GM18858 (cell line): ENCODE data around the gene MTSS2.

ENCODE experiments used
- ATAC-seq: cut with Tn5 transposase; IDR thresholded peaks from one replicate; pipeline ENCODE4 v1.9.1; 2021; ENCODE audit not compliant: unreplicated experiment

The MTSS2 gene

GRCh38 chr16:70685938-70686375 lies at the start of gene MTSS2:
TSS of gene MTSS2 (minus strand) at chr16:70686053. CDS start at chr16:70685791, 262 bp downstream.
- ATAC-seq, result no peak

- ATAC-seq, result no peak
Measured at GRCh38 chr16:70735141-70735979, 49.5 kb upstream of the MTSS2 start.

GRCh38 chr16:70734522-70735095 lies 48.8 kb upstream of the MTSS2 start:
- no peak for ATAC-seq

GRCh38 chr16:70730944-70731343 lies 45.1 kb upstream of the MTSS2 start:
- ATAC-seq, result no peak

GRCh38 chr16:70730031-70730430 lies 44.2 kb upstream of the MTSS2 start:
- ATAC-seq, result no peak

- no peak for ATAC-seq
Measured at GRCh38 chr16:70729292-70729691, 43.4 kb upstream of the MTSS2 start.

GRCh38 chr16:70728150-70728549 lies 42.3 kb upstream of the MTSS2 start:
- ATAC-seq, result no peak

GRCh38 chr16:70726892-70727361 lies 41.1 kb upstream of the MTSS2 start:
- no peak for ATAC-seq

- ATAC-seq, result no peak
Measured at GRCh38 chr16:70725912-70726828, 40.3 kb upstream of the MTSS2 start.

GRCh38 chr16:70725024-70725911 lies 39.4 kb upstream of the MTSS2 start:
- ATAC-seq, result no peak

GRCh38 chr16:70724146-70725023 lies 38.5 kb upstream of the MTSS2 start:
- ATAC-seq, result no peak

- no peak for ATAC-seq
Measured at GRCh38 chr16:70723740-70724145, 37.9 kb upstream of the MTSS2 start.

- no peak for ATAC-seq
Measured at GRCh38 chr16:70721202-70721963, 35.5 kb upstream of the MTSS2 start.

- no peak for ATAC-seq
Measured at GRCh38 chr16:70720425-70721201, 34.8 kb upstream of the MTSS2 start.

GRCh38 chr16:70717065-70717464 lies 31.2 kb upstream of the MTSS2 start:
- no peak for ATAC-seq

GRCh38 chr16:70715860-70716357 lies 30.1 kb upstream of the MTSS2 start:
- ATAC-seq, result no peak

- no peak for ATAC-seq
Measured at GRCh38 chr16:70715055-70715858, 29.4 kb upstream of the MTSS2 start.
